ENCODE measurements around the gene KLK8.

Gene KLK8, protein sequence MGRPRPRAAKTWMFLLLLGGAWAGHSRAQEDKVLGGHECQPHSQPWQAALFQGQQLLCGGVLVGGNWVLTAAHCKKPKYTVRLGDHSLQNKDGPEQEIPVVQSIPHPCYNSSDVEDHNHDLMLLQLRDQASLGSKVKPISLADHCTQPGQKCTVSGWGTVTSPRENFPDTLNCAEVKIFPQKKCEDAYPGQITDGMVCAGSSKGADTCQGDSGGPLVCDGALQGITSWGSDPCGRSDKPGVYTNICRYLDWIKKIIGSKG

DNA sequence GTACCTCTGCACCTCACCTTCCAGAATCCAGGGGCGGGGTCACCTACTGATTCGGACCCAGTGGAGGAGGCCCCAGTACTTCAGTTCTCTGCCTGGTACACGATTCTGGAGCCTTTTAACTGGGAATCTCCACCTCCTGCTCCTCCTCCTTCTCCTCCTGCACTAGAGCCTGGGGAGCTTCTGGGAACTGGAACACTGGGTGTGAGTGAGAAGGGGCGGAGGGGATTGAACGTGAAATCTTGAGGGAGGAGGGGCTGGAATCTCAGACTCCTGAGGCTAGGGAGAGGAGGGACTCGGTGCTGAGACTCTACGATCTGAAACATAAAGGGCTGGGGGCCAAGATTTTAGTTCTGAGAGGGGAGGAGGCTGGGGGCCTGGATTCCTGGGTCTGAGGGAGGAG, at the start of gene KLK8:
Gene KLK8 (minus strand): TSS at position 90 of the 400 bp plus-strand sequence. CDS start 437 bp downstream, outside the sequence.
- no peak for DNase-seq

DNA sequence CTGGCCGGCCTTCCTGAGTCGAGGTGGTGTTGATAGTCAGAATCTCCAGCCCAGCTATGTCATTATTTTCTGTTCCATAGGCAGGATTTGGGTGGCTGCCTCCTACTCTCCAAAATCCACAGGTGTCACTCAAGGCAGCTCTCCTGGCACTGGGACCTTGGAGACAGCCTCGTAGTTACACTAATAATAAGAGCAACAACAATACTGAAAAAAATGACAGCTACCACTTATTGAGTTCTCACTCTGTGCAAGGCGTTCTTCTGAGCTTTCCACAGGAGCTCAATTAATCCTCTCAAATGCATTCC, 45.6 kb upstream of the KLK8 start:
- no peak for DNase-seq

DNA sequence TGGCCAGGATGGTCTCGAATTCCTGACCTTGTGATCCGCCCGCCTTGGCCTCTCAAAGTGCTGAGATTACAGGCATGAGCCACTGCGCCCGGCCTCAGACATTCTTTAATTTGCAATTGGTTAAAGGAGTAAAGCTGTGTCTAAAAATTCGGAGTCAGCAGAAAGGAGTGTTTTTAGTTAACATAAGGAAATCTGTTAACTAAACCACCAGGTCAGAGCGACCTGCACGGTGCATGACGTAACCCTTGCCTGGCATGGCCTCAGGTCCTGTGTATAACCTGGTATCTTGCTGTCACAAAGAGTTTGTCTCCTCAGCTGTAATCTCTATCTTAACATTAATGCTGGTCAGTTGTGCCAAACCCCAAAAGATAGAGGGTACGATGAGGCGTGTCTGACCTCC, 42.9 kb upstream of the KLK8 start:
- no peak for DNase-seq

DNA sequence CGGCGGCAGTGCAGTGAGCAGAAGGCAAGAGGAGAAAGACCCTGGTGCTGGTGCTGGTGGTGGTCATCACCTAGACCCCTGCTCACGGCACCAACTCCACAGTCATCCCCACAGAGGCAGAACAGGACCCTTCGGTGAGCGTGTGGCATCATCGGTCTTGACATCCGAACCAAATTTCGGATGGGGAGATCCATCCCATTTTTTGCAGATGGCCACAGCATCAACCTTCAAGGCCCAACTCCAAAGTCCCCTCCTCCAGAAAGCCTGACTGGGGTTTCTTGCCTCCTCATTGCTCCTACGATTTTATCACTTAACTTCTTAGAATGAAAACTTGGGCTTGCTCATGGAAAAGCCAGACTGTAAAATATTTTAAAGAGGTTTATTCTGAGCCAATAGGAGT, 42.1 kb upstream of the KLK8 start:
- DNase-seq: no peak

DNA sequence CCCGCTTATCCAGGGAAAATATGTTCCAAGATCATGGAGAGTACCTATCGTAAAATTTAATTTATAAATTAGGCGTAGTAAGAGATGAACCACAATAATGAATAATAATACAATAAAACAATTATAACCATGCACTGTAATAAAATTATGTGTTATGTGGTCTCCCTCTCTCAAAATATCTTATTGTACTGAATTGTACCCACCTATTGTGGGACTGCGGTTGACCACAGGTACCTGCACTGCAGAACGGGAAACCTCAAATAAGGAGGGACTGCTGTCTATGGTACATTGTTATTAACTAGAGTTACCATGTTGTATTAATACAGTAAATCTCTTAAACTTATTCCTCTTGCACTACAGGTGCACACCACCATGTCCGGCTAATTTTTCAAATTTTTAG, 38.7 kb upstream of the KLK8 start:
- DNase-seq: no peak

DNA sequence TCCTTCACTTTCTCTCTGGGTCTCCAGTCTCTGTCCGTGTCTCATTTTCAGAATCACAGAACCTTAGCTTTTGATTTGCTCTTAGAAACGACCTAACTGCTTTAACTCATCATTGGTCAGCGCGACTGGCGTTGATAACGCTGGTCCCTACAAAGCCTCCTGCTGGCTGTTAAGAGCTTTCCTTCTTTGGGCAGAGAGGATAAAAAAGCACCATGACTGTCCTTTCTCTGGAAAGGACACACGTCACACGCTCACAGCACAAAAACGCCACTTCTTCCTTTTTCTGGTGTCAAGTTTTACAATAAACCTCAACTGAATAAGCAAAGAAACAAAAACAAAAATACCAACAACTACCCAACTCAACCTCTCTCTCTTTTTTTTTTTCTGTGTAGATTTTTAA, 35.1 kb upstream of the KLK8 start:
- DNase-seq: no peak

DNA sequence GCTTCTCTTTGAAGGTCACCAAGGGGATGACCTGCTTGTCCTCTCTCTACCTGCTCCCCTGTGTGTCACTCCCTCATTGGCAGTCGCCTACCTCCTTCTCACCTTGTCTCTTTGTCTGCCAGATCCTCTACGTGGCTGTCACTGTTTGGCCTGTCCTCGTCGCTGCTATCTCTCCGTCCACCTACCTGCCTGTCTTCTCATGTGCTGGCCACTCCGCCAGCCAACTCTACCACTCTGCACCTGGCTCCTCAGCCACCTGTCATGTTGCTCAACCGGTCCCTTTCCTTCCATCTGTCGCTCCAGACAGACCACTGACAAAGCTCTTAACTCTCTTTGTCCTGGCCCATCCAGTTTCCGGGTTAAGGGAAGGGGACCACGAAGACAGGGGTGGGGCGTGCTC, 33.3 kb upstream of the KLK8 start, which contains the start of gene KLK12:
Gene KLK12 (minus strand): TSS at position 299 of the 400 bp plus-strand sequence. CDS start 381 bp downstream, outside the sequence.
- no peak for DNase-seq

DNA sequence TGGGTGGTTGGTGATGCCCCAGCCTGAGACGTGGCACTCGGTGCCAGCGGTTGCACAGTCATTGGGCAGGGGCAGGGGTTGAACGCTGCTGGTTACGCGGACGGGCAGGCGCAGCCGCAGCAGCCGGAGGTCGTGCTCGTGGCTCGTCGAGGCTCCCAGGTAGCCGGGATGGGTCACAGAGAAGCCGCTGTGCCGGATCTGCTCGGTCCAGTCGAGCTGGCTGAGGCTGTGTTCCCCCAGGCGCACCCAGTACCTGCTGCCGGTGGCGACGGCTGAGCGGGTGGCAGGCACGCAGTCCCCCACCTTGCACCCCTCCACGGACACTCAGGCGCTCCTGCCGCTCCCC, 30.4 kb upstream of the KLK8 start:
- no peak for DNase-seq

DNA sequence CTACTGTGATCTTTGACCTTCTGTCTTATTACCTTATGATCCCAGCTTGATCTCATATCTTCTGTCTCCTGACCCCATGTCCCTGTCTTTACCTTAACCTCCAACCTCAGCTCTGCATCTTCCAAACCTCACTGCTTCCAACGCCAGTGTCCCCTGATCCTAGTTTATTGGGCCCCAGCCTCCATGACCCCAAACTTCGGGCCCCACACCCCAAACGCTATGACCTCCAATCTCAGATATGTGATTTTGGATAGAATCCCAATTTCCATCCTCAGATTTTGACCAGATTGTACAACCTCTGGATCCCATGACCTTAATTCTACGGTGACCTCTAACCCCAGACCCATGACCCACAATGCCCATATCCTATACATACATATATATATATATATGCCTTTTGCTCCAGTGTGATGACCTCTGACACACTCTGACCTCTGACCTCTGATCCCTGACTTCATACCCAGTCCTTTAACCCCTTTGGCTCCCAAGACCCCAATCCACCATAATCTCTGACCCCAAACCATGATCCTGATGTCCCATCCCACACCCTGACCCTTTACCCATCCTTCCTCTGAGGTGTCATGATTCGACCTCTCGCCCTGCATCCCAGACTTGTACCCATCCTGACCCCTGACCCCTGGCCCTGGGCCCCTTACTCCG, 29.9 kb upstream of the KLK8 start:
- DNase-seq: no peak

DNA sequence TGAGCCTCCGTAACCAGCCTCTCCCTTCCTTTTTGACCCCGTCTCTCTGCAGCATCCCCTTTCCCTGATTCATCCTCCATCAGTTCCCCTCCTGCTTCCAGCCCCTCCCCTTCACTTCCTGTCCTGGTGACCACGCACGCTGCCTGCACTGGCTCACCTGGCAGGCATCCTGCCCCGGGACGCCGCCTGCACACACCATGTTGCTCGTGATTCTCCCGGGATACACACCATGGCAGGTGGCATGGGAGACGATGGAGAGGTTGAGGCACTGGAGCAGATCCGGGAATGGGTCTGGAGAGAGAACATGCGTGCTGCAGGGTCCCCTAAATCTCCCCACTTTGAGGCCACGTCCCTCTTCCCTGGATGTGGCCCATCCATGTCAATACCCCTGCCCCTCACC, 29.2 kb upstream of the KLK8 start:
- no peak for DNase-seq

DNA sequence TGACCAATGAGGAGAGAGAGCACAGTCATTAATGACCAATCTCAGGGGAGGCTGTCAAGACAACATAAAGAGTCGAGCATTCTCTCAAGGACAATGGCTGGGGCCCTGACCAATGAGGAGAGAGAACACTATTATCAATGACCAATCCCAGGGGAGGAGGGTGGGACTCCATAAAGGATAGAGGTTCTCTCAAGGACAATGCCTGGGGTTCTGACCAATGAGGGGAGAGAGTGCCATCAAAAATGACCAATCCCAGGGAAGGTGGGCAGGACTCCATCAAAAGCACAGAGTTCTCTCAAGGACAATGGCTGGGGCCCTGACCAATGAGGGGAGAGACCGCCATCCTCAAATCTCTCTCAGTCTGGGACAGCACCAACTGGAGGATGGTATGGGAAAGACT, 28.3 kb upstream of the KLK8 start:
- no peak for DNase-seq

DNA sequence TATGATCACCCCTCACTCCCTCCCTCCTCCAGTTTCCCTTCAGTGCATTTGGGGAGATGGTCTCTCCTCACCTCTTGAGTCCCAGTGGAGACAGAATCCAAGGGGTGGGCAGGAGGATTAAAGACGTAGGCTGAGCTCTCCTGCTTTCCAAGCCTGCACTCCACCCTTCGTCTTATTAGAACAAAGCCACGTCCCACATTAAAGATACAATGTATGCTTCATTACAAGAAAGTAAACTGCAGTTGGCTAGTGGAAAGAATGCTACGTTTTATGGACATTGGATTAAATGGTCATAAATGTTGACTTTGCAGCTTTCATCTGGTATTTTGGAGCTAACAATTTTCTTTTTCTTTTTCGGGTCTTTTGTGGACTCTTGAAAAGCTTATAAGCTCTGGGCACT, 26.5 kb upstream of the KLK8 start:
- no peak for DNase-seq

DNA sequence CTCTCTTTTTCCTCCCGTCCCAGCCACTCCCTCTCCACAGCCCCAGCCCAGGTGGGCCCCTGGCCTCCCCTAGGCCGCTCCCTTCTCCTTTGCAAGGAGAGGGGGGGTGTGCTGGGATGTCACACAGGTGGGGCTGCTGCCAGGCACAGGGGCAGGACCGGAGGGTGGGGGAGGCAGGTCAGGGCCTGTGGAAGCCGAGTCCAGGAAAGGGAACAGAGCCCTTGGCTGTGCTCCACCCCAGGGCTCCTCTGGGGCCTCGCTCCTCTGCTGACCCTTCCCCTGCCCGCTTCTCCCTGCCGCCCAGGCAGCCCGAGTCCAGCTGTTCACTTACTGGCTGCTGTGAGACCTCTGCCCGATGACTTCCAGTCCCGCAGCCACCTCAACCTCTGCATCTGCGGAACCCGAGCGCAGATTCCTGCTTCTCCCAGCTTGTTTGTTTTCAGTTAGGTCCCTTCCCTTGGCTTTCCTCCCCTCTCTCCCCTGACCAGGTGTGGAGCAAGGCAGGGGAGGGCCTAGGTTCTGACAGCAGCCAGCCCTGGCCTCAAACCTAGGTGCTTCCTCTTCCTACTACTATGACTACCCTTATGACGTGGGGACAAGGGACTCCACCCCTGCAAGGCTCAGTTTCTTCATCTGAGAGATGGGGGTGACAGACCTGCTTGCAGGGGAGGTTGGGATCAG, 25.9 kb upstream of the KLK8 start:
- no peak for DNase-seq

DNA sequence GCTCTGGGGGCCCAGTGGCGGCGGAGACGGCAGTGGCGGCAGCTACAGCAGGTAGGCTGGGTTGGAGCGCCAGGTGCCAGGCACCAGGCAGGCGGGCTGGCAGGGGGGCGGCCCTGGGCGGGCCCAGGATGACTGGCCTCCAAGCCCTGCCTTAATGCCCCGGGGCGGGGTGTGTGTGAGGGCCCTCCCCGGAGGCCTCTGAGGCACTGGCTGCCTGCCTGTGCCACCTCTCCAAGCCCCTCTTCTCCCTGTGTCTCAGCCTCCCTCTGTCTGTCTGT, 25.1 kb upstream of the KLK8 start, which contains the start of gene KLK11:
Gene KLK11 (minus strand): TSS at position 63 of the 278 bp plus-strand sequence. CDS start 985 bp downstream, outside the sequence.
- no peak for DNase-seq

DNA sequence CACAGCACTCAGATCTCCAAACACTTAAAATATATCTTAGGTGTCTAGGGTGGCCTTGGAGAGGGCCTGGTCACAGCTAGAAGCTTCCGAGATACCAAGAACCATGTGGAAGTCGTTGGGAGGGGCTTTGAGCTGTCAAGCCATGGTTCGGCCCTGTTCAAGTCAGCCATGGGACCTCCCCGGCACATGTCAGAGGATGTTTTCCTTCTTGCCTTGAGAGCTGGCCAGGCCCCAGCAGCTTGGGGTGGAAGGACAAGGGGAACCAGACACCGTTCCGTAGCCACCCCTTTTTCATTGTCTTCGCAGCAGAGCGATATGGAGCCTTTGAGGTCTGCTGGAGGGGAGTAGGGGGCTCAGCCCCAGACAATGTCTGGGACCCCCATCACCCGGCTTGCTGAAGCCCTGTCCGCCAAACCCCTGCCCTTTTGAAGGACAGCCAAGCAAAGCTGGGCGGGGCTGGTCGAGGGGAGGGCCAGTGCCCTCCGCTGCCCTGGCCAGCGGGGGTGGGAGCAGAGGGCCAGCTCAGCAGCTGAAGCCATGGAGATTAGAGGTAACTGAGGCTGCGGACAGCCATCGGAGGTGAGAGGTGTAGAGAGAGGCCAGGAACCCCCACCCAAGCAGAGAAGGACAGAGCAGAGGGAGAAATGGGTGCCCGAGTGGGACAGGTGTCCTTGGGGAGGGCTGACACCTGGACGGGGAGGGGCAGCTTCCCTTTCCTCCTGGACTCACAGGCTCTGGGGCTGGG, 24.6 kb upstream of the KLK8 start:
- DNase-seq: no peak

DNA sequence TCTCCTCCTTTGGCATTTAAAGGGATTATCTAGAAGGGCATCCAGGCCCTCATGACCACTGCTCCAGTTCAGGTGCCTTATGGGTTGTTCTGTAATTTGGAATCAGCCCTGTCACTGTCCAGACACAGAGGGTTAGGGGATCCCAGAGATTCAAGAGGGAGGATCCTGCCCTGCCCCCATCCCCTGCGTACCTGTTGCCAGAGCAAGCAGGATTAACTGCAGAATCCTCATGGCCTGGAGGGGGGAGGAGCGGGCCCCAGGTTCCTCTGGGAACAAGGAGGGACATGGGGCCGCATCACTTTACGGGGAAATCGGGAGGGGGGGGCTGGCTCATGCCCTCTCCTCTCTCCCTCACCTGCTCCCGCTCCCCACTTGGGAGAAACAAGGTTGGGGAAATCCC, 24.0 kb upstream of the KLK8 start:
- no peak for DNase-seq

DNA sequence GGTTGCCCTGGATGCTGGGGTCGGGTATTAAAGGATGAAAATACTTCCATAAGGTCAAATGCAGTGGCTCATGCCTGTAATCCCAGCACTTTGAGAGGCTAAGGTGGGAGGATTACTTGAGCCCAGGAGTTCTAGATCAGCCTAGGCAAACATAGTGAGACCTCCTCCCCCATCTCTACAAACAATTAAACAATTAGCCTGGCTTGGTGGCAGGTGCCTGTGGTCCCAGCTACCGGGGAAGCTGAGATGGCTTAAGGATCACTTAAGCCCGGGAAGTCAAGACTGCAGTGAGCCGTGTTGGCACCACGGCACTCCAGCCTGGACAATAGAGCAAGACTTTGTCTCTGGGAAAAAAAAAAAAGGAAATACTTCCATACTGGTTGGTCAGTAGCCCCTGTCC, 23.5 kb upstream of the KLK8 start:
- no peak for DNase-seq

DNA sequence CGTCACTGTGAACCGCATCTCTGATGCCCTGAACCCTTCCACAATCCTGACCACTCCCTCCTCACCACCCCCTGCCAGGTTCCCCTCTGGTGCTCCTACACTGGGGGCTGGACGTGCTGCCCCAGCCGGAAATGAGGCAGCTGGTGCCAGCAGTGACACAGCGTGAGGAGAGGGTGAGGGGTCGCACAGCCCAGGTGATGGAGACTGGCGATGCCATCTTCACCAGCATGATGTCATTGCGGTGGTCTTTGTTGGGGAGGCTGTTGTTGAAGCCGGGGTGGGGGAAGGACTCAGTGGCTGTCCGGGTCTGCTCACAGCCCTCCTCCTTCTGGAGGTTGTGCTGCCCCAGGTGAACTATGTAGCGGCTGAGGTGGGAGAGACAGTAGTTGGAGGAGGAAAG, 22.5 kb upstream of the KLK8 start:
- no peak for DNase-seq

DNA sequence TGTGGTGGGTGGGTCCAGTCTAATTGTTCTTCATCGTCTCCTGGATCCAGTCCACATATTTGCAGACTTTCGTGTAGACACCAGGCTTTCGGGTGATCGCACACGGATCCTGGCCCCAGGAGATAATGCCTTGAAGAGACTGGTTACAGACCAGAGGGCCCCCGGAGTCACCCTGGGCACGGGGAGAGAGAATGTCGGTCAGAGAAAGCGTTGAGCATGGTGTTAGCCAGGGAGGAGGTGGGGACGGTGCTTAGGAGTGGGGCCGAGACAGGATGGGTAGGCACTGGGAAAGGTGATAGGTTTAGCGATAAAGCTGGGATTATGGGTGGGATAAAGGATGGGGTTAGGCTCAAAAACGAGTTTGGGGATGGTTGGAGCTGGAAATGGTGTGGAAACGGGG, 21.1 kb upstream of the KLK8 start:
- no peak for DNase-seq

DNA sequence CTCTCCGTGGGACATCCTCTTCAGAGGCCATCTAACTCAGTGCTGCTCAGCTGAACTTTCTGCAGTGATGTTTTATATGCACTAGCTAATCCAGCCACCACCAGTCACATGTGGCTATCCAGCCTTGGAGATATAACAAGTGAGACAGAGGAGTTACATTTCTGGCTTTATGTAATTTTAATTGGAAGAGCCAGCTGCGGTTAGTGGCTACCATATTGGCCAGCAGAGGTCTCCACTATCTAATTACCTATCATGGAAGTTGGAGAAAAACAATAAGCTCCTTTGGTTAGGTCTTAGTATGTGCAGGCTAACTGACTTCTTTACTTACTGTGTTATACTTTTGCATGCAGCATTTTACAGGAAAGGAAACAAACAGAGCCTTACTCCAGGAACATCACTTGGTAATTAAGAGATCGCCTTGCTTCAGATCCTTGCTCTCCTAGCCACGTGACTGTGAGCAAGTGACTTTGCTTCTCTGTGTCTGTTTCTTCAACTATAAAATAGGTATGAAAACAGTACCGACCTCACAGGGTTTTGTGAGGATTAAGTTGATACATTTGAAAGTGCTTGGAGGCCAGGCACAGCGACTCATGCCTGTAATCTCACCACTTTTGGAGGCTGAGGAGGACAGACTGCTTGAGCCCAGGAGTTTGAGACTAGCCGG, 19.7 kb upstream of the KLK8 start:
- peak; percentile 25 for DNase-seq

DNA sequence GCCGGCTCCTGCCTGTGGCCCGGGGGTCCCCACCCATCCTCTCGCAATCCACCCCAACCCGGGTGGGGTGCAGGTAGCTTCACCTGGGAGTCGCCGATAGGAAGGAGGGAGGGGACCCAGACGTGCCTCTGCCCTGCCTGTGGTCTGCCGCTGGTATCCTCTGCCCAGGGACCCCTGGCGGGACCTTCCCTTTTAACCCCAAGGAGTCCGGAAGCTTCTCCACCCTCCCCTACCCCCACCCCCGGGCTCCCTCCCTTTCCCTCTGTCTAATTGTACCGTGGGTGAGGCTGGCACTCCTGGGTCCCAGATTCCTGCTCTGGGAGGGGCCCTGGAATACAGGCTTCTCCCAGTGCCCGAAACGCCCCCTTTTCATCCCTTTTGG, 18.1 kb upstream of the KLK8 start, which contains the start of gene KLK10:
Gene KLK10 (minus strand): TSS at position 166 of the 382 bp plus-strand sequence. CDS start 579 bp downstream, outside the sequence.
- no peak for DNase-seq

DNA sequence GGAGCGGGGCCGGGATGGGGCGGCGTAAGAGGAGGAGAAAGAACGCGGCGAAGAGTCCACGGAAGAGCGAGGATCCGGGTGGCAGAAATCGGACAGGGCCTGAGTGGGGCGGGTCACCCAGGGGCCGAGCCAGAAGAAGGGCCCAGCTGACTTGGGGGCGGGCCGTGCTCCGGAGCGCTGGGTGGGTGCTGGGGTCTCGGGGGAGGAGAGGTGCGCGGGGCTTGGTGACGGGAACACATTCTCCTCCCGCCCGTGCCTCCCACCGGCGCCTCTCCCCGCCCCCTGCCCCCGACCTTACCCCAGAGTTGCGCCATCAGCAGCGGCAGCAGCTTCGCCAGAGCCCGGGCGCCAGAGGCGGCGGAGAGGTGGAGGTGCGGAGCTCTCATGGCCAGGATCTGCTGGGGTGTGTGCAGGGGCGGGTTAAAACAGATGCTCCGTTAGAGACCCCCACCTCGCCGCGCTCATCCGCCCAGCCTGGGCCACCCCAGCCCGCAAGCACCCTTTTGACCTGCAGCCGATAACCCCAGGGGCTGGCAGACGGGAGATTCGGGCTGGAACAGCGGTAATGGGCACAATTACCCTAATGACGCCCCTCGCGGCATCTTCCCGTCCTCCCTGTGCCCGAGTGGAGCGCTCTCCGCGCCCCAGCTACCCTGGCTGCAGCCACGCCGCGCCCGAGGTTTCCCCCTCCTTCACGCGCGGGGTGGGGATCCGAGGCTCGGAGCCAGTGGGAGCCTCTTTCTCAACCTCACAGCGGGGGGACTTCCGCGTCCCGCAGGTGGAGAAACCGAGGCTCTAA, 17.5 kb upstream of the KLK8 start:
- no peak for DNase-seq
